ENCODE results near the gene SLU7.

DNA sequence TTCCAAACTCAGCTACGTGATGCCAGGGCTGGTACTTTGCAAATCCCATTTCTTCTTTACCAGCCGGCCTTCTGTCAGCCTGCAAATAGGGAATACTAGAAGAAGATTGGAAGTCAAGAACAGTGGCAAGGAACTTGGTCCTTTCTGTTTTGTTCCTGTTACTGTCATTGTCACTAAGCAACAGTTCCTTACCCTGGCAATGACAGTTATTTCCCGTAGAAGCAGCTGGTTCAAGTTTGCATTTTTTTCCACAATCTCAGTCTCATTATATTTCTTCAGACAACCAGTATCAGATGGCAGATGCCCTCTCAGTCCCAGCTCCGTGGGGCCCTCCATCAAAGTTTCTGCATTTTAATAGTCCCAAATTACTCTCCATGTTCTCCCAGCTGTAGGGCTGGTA is 39.4 kb downstream of the SLU7 start:
- TF ChIP-seq, protein P1, sequence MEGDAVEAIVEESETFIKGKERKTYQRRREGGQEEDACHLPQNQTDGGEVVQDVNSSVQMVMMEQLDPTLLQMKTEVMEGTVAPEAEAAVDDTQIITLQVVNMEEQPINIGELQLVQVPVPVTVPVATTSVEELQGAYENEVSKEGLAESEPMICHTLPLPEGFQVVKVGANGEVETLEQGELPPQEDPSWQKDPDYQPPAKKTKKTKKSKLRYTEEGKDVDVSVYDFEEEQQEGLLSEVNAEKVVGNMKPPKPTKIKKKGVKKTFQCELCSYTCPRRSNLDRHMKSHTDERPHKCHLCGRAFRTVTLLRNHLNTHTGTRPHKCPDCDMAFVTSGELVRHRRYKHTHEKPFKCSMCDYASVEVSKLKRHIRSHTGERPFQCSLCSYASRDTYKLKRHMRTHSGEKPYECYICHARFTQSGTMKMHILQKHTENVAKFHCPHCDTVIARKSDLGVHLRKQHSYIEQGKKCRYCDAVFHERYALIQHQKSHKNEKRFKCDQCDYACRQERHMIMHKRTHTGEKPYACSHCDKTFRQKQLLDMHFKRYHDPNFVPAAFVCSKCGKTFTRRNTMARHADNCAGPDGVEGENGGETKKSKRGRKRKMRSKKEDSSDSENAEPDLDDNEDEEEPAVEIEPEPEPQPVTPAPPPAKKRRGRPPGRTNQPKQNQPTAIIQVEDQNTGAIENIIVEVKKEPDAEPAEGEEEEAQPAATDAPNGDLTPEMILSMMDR (IDR thresholded peaks at IDR 0.05) = no peak
- no peak for TF ChIP-seq POLR2A (IDR thresholded peaks at IDR 0.05)
